ENCODE data around the gene TUBB3. TPM values are rescaled to one million over a fixed set of nuclear protein-coding genes. Genes with fewer than 3 reads are reported as not detected.

Gene TUBB3
- total and polyA plus RNA-seq, 2 of the 4 experiments (the other 2 are of a cell fraction) = 311 to 410 TPM

- H2BK15ac ChIP-seq (ENCODE audit: low read depth, low read length) = no peak overlapping the region
- no peak overlapping the region for H4K91ac ChIP-seq (ENCODE audit: insufficient read depth, low read depth, low read length)
- CTCF ChIA-PET = interaction anchor here (0.7 to 1.1 kb wide), 4 partner anchors 8 to 13 kb away, joined by 3 to 4 read pairs (median 4); partner anchors contain the start of genes MC1R and TUBB3
- dilution Hi-C loops (cut with HindIII; ENCODE audit: low sequenced_read_pairs, unreplicated experiment) = no loop called here
- H3K9me3 ChIP-seq (ENCODE audit: control insufficient read depth, insufficient read depth, low read length) = no peaks in the 10 kb centered on the region
- H3K4me2 ChIP-seq (ENCODE audit: low read depth, low read length) = no peak overlapping the region
- no peak overlapping the region for H3K4me3 ChIP-seq (ENCODE audit: insufficient read depth, low read depth, low read length)
- no peaks in the 10 kb centered on the region for H3K27me3 ChIP-seq (ENCODE audit: control insufficient read depth, insufficient read depth, low read length)
- intact Hi-C loops (cut with micrococcal nuclease) = no loop called here
- ATAC-seq (ENCODE audit: low read depth) (peak; percentile 92), DNase-seq (peak; percentile 64)
- no peak overlapping the region for H2BK20ac ChIP-seq (ENCODE audit: low read depth, low read length)
- H3K36me3 ChIP-seq (ENCODE audit: control insufficient read depth, insufficient read depth, low read length) = peaks cover 63% of the 10 kb centered on the region
- H3K27ac ChIP-seq (ENCODE audit: insufficient read depth, low read length) = no peak overlapping the region; the same call in 1 of the 2 replicates
- H3K79me1 ChIP-seq (ENCODE audit: low read depth in 1 of 2, low read length in 2 of 2) = peaks cover 0 to 22% of the 10 kb centered on the region in 2 experiments; a peak in 3 of 4 replicates
- no peak overlapping the region for H3K18ac ChIP-seq (ENCODE audit: low read depth, low read length)
- H3K9me1 ChIP-seq (ENCODE audit: insufficient read depth, low read length) = peaks cover 5% of the 10 kb centered on the region; the same call in 1 of the 2 replicates
- peak overlapping the region; percentile 64; the same call in 1 of the 2 replicates for H2AK5ac ChIP-seq (ENCODE audit: low read depth, low read length)
- H2BK5ac ChIP-seq (ENCODE audit: low read depth, low read length, poor library complexity, severe bottlenecking) = no peak overlapping the region
- H3K4ac ChIP-seq (ENCODE audit: low read depth, low read length) = no peak overlapping the region
- no peaks in the 10 kb centered on the region for H3K4me1 ChIP-seq (ENCODE audit: control insufficient read depth, insufficient read depth, low read length)
- H4K20me1 ChIP-seq (ENCODE audit: insufficient read depth, low read length) = peaks cover 10% of the 10 kb centered on the region
- no peak overlapping the region for H3K23ac ChIP-seq (ENCODE audit: low read depth, low read length)
- 63% methylated on average over 37 of the region's 47 CpGs; no CpG with 5 or more reads in 1 of the 2 experiments for WGBS, 2 experiments (ENCODE audit: extremely low coverage in 2 of 2, insufficient read length in 1 of 2)
- H3K56ac ChIP-seq (ENCODE audit: extremely low read depth, insufficient read depth, low read length) = no peak overlapping the region
- no peak overlapping the region for H2BK120ac ChIP-seq (ENCODE audit: low read depth, low read length)
- no peak overlapping the region for H3K9ac ChIP-seq (ENCODE audit: low read depth, low read length)
- no peak overlapping the region for H4K8ac ChIP-seq (ENCODE audit: low read depth in 2 of 2, low read length in 2 of 2)
- H4K5ac ChIP-seq (ENCODE audit: low read depth, low read length) = no peak overlapping the region
- BruUV-seq (replicated peaks) = no TSS peak
- in situ Hi-C loops (cut with MboI; ENCODE audit: low sequenced_read_pairs) = no loop called here
- POLR2A ChIA-PET (ENCODE audit: unreplicated experiment) = interaction anchor here (0.6 kb wide), 1 partner anchor 77 kb away, joined by 3 read pairs; no protein-coding TSS in a partner anchor
- H2AFZ ChIP-seq (replicated peaks; ENCODE audit: low read length, poor library complexity) = peak overlapping the region; percentile 46
- no peak overlapping the region for H3K14ac ChIP-seq (replicated peaks; ENCODE audit: low read depth, low read length)
- H2AK9ac ChIP-seq (replicated peaks; ENCODE audit: low read depth, low read length, poor library complexity) = peak overlapping the region; percentile 81
- TF ChIP-seq MXI1 (IDR thresholded peaks at IDR 0.05; ENCODE audit: borderline replicate concordance, low read depth, low read length) (no peak), SMC3 (IDR thresholded peaks at IDR 0.05; ENCODE audit: low read depth, low read length) (peak; percentile 62), NFE2L2 (IDR thresholded peaks at IDR 0.05; ENCODE audit: low read depth, low read length) (no peak), FOS (IDR thresholded peaks at IDR 0.05; ENCODE audit: low read depth, low read length) (no peak), POLR2A (IDR thresholded peaks at IDR 0.05; ENCODE audit: low read depth, low read length) (no peak), CEBPB (IDR thresholded peaks at IDR 0.05; ENCODE audit: low read depth, low read length) (no peak), USF2 (IDR thresholded peaks at IDR 0.05; ENCODE audit: low read depth, low read length) (no peak), ELK1 (IDR thresholded peaks at IDR 0.05; ENCODE audit: borderline replicate concordance, low read depth, low read length) (no peak), MAFK (IDR thresholded peaks at IDR 0.05; ENCODE audit: low read depth, low read length) (no peak), CTCF (conservative IDR thresholded peaks at IDR 0.05; ENCODE audit: low read depth, low read length) (peak; percentile 77), CHD1 (IDR thresholded peaks at IDR 0.05; ENCODE audit: low read depth, low read length) (no peak), MAZ (IDR thresholded peaks at IDR 0.05; ENCODE audit: borderline replicate concordance, low read depth, low read length) (peak; percentile 37; the same call in 1 of the 2 replicates), RAD21 (IDR thresholded peaks at IDR 0.05; ENCODE audit: low read length) (peak; percentile 55)
These were observed 13.1 kb upstream of the TUBB3 start for GRCh38 chr16:89909777-89910716.

Measured in IMR-90 (cell line).